C4-2B (cell line): ENCODE results near the gene DCAF6.

Experiments
- CTCF ChIP-seq: fragments of 450-650 bp; conservative IDR thresholded peaks from 2 replicates; pipeline ENCODE4 v1.5.1; 2017; ENCODE audit warnings: mild to moderate bottlenecking
- ZFX ChIP-seq: fragments of 450-650 bp; IDR thresholded peaks from 2 replicates; pipeline ENCODE4 v1.6.1; 2017

GRCh38 chr1:167943541-167943940 lies 7.1 kb downstream of the DCAF6 start:
- TF ChIP-seq CTCF (no peak), ZFX (no peak)
